GM23338 (cell line): ENCODE data around the gene CS. TPM values are rescaled to one million over a fixed set of nuclear protein-coding genes. Genes with fewer than 3 reads are reported as not detected.

Experiments
- ATAC-seq: fragments of 200-7000 bp; cut with Tn5 transposase; 3 replicates; pipeline ENCODE4 v1.9.1; 2020
- DNase-seq: peaks from one replicate; pipeline ENCODE4 v3.0.0-alpha.2; 2015; ENCODE audit warnings: low spot score
- H2AFZ ChIP-seq: fragments of 200-600 bp; sonication (generic); 2 replicates; pipeline ENCODE4 v1.8.0; 2016; ENCODE audit warnings: antibody characterized with exemption, mild to moderate bottlenecking, moderate library complexity
- H3F3A ChIP-seq: fragments of 200-600 bp; sonication (generic); replicated peaks from 2 replicates; pipeline ENCODE4 v1.8.0; 2017; ENCODE audit warnings: antibody characterized with exemption, mixed run types, low read depth
- H3K27ac ChIP-seq: fragments of 200-600 bp; sonication (generic); 2 replicates; pipeline ENCODE4 v1.6.1; 2016; ENCODE audit warnings: low read depth
- H3K27me3 ChIP-seq: fragments of 200-600 bp; sonication (generic); 2 replicates; pipeline ENCODE4 v1.8.0; 2016; ENCODE audit warnings: mild to moderate bottlenecking, mixed run types, moderate library complexity; ENCODE audit not compliant: insufficient read depth
- H3K36me3 ChIP-seq: fragments of 200-600 bp; sonication (generic); 2 replicates; pipeline ENCODE4 v1.8.0; 2016; ENCODE audit warnings: mild to moderate bottlenecking; ENCODE audit not compliant: insufficient read depth
- H3K4me1 ChIP-seq: fragments of 200-600 bp; sonication (generic); 2 replicates; pipeline ENCODE4 v1.8.0; 2016; ENCODE audit warnings: mild to moderate bottlenecking, moderate library complexity; ENCODE audit not compliant: insufficient read depth
- H3K4me2 ChIP-seq: fragments of 200-600 bp; sonication (generic); 2 replicates; pipeline ENCODE4 v1.7.1; 2017; ENCODE audit warnings: mixed run types
- H3K4me3 ChIP-seq: fragments of 200-600 bp; sonication (generic); 2 replicates; pipeline ENCODE4 v1.6.1; 2016; ENCODE audit warnings: mixed run types
- H3K79me2 ChIP-seq: fragments of 200-600 bp; sonication (generic); replicated peaks from 2 replicates; pipeline ENCODE4 v1.8.0; 2017; ENCODE audit warnings: mild to moderate bottlenecking; ENCODE audit not compliant: insufficient read depth
- H3K9me2 ChIP-seq: fragments of 200-600 bp; sonication (generic); 2 replicates; pipeline ENCODE4 v1.8.0; 2017; ENCODE audit not compliant: insufficient read depth
- H4K20me1 ChIP-seq: fragments of 200-600 bp; sonication (generic); replicated peaks from 2 replicates; pipeline ENCODE4 v1.8.0; 2017; ENCODE audit warnings: mild to moderate bottlenecking; ENCODE audit not compliant: insufficient read depth
- H3K27ac Mint-ChIP-seq: 2 replicates; pipeline ENCODE4 v1.8.0; 2020; ENCODE audit warnings: inconsistent platforms, mild to moderate bottlenecking, moderate library complexity, mixed read lengths
- H3K27me3 Mint-ChIP-seq: 3 replicates; pipeline ENCODE4 v1.8.0; 2022; ENCODE audit warnings: low read depth, mild to moderate bottlenecking, moderate library complexity, mixed read lengths, inconsistent platforms; ENCODE audit not compliant: insufficient read depth, poor library complexity
- H3K36me3 Mint-ChIP-seq: 3 replicates; pipeline ENCODE4 v1.8.0; 2021; ENCODE audit warnings: low read depth, mild to moderate bottlenecking, inconsistent platforms, moderate library complexity, mixed read lengths
- H3K4me1 Mint-ChIP-seq: 3 replicates; pipeline ENCODE4 v1.8.0; 2020; ENCODE audit warnings: mild to moderate bottlenecking, inconsistent platforms, mixed read lengths
- H3K4me3 Mint-ChIP-seq: 3 replicates; pipeline ENCODE4 v1.8.0; 2021; ENCODE audit warnings: moderate library complexity, mild to moderate bottlenecking, inconsistent platforms, mixed read lengths
- H3K9me3 Mint-ChIP-seq: 3 replicates; pipeline ENCODE4 v1.8.0; 2020; ENCODE audit warnings: moderate library complexity, mild to moderate bottlenecking, inconsistent platforms, mixed read lengths
- CREB1 ChIP-seq: fragments of 250-450 bp; sonication (Bioruptor Pico); IDR thresholded peaks from 2 replicates; pipeline ENCODE4 v1.5.0; 2020; ENCODE audit warnings: low read depth, mild to moderate bottlenecking, moderate library complexity
- EZH2 ChIP-seq: fragments of 200-600 bp; sonication (generic); IDR thresholded peaks from one replicate; pipeline ENCODE4 v1.8.0; 2017; ENCODE audit warnings: antibody characterized with exemption, mild to moderate bottlenecking, low read depth; ENCODE audit not compliant: unreplicated experiment
- EZH2phosphoT487 ChIP-seq: fragments of 200-600 bp; sonication (generic); IDR thresholded peaks from one replicate; pipeline ENCODE4 v1.8.1; 2018; ENCODE audit warnings: antibody characterized with exemption; ENCODE audit not compliant: unreplicated experiment
- JUNB ChIP-seq: IDR thresholded peaks from one replicate; pipeline ENCODE4 v1.6.1; 2016; ENCODE audit warnings: antibody characterized with exemption; ENCODE audit not compliant: unreplicated experiment
- NANOG ChIP-seq: IDR thresholded peaks from 2 replicates; pipeline ENCODE4 v1.6.1; 2016; ENCODE audit warnings: antibody characterized with exemption, borderline replicate concordance
- STAT1 ChIP-seq: IDR thresholded peaks from one replicate; pipeline ENCODE4 v1.6.1; 2016; ENCODE audit warnings: antibody characterized with exemption; ENCODE audit not compliant: unreplicated experiment
- ZNF114 ChIP-seq: fragments of 250-450 bp; sonication (Bioruptor Pico); IDR thresholded peaks from 2 replicates; pipeline ENCODE4 v1.5.0; 2020; ENCODE audit warnings: mild to moderate bottlenecking, moderate library complexity
- ZNF331 ChIP-seq: fragments of 250-450 bp; sonication (Bioruptor Pico); IDR thresholded peaks from 2 replicates; pipeline ENCODE4 v1.5.0; 2020; ENCODE audit warnings: low read depth, mild to moderate bottlenecking, moderate library complexity
- ZNF462 ChIP-seq: fragments of 250-450 bp; sonication (Bioruptor Pico); IDR thresholded peaks from 2 replicates; pipeline ENCODE4 v1.5.0; 2020; ENCODE audit warnings: mild to moderate bottlenecking, moderate library complexity
- polyA plus RNA-seq: library from polyadenylated mRNA; unstranded; fragments of >200 nt; fragmentation: Nextera tagmentation; extraction: Ambion mirVana; gene quantifications from 2 replicates; pipeline ENCODE4 v1.2.1, GENCODE V29; 2016
- total RNA-seq: library from RNA; depleted of rRNA; stranded (reverse); fragments of >200 nt; shearing (Covaris generic); gene quantifications from 2 replicates; pipeline ENCODE4 v1.2.3, GENCODE V29; 2014
- TF ChIP-seq, protein P1 (sequence below): IDR thresholded peaks from one replicate; pipeline ENCODE4 v1.6.1; 2018; ENCODE audit warnings: antibody characterized with exemption; ENCODE audit not compliant: unreplicated experiment
- TF ChIP-seq, protein P2 (sequence below): IDR thresholded peaks from 2 replicates; pipeline ENCODE4 v1.6.1; 2016; ENCODE audit warnings: antibody characterized with exemption

CS gene
- total and polyA plus RNA-seq, 2 experiments from 2014 or later: 63.3 to 166 TPM

GRCh38 chr12:56326126-56326525, 26.0 kb upstream of the CS start (continued):
- TF ChIP-seq, protein P1, sequence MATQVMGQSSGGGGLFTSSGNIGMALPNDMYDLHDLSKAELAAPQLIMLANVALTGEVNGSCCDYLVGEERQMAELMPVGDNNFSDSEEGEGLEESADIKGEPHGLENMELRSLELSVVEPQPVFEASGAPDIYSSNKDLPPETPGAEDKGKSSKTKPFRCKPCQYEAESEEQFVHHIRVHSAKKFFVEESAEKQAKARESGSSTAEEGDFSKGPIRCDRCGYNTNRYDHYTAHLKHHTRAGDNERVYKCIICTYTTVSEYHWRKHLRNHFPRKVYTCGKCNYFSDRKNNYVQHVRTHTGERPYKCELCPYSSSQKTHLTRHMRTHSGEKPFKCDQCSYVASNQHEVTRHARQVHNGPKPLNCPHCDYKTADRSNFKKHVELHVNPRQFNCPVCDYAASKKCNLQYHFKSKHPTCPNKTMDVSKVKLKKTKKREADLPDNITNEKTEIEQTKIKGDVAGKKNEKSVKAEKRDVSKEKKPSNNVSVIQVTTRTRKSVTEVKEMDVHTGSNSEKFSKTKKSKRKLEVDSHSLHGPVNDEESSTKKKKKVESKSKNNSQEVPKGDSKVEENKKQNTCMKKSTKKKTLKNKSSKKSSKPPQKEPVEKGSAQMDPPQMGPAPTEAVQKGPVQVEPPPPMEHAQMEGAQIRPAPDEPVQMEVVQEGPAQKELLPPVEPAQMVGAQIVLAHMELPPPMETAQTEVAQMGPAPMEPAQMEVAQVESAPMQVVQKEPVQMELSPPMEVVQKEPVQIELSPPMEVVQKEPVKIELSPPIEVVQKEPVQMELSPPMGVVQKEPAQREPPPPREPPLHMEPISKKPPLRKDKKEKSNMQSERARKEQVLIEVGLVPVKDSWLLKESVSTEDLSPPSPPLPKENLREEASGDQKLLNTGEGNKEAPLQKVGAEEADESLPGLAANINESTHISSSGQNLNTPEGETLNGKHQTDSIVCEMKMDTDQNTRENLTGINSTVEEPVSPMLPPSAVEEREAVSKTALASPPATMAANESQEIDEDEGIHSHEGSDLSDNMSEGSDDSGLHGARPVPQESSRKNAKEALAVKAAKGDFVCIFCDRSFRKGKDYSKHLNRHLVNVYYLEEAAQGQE: no peak

DNA sequence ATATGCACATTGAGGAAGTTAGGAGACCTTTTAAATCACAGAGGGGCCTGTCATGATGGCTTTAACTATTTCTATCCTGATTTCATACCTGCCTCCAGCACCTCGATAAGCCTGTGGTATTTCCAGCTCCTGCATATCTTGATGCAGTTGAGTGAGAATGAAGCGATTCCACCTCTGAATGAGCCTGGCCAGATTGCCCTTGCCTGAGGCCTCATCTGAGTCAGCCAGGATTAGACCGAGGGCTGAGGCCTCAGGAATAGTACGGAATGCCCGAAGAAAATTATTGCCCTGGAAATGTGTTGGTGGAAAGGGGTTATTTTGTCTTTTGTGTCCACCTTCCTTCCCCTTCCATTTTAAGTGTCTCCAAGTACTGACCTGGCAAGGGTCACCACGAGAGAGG, 24.1 kb upstream of the CS start:
- no peak overlapping the region for H3K27ac Mint-ChIP-seq
- Histone ChIP-seq H3K27ac (no peak overlapping the region), H3K9me2 (no peaks in the 10 kb centered on the region), H3K4me1 (no peaks in the 10 kb centered on the region), H3K79me2 (no peaks in the 10 kb centered on the region), H3F3A (no peaks in the 10 kb centered on the region), H3K27me3 (no peaks in the 10 kb centered on the region), H4K20me1 (no peaks in the 10 kb centered on the region), H3K4me2 (no peak overlapping the region), H3K4me3 (no peak overlapping the region), H3K36me3 (no peaks in the 10 kb centered on the region), H2AFZ (no peak overlapping the region)
- H3K4me3 Mint-ChIP-seq: no peak overlapping the region
- ATAC-seq (no peak), DNase-seq (no peak)
- H3K27me3 Mint-ChIP-seq: peaks cover 6% of the 10 kb centered on the region
- H3K36me3 Mint-ChIP-seq: peaks cover 18% of the 10 kb centered on the region
- no peaks in the 10 kb centered on the region for H3K4me1 Mint-ChIP-seq
- H3K9me3 Mint-ChIP-seq: no peaks in the 10 kb centered on the region
- no peak for TF ChIP-seq JUNB
- no peak for TF ChIP-seq ZNF462 (CRISPR knock-in tag)
- TF ChIP-seq, protein P2, sequence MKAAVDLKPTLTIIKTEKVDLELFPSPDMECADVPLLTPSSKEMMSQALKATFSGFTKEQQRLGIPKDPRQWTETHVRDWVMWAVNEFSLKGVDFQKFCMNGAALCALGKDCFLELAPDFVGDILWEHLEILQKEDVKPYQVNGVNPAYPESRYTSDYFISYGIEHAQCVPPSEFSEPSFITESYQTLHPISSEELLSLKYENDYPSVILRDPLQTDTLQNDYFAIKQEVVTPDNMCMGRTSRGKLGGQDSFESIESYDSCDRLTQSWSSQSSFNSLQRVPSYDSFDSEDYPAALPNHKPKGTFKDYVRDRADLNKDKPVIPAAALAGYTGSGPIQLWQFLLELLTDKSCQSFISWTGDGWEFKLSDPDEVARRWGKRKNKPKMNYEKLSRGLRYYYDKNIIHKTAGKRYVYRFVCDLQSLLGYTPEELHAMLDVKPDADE: no peak
- TF ChIP-seq STAT1: no peak
- no peak for TF ChIP-seq ZNF331
- no peak for TF ChIP-seq EZH2phosphoT487
- no peak for TF ChIP-seq ZNF114
- TF ChIP-seq CREB1 (CRISPR knock-in tag): no peak
- TF ChIP-seq, protein P1: no peak
- TF ChIP-seq EZH2: no peak
- no peak for TF ChIP-seq NANOG
